Measurements from ENCODE around the gene SPG11.
"Not testable (repeated sequence)": the region's sequence is repeated elsewhere in the genome, so short reads cannot be mapped to it uniquely, and the experiment has no call there.

GRCh38 chr15:44560926-44561325 is 102.5 kb downstream of the SPG11 start:
- not testable (repeated sequence) for TF ChIP-seq CTCF (IDR thresholded peaks at IDR 0.05; ENCODE audit: borderline replicate concordance, extremely low read depth, low read length, poor library complexity, severe bottlenecking); EZH2 (IDR thresholded peaks at IDR 0.05; ENCODE audit: borderline replicate concordance, low read depth, low read length, severe bottlenecking)
